GM12873 (cell line): ENCODE results near the gene CHRNE.
A peak's percentile ranks its signal among the peaks of the same experiment; 100 is the strongest.

Source experiments
- TF ChIP-seq, protein P1 (sequence below): IDR thresholded peaks from 2 replicates; pipeline ENCODE4 v1.5.1; 2012; ENCODE audit warnings: low read depth, mild to moderate bottlenecking, moderate library complexity, low read length, control low read depth; ENCODE audit not compliant: insufficient read depth; ENCODE audit errors: missing control alignments

Gene CHRNE

DNA sequence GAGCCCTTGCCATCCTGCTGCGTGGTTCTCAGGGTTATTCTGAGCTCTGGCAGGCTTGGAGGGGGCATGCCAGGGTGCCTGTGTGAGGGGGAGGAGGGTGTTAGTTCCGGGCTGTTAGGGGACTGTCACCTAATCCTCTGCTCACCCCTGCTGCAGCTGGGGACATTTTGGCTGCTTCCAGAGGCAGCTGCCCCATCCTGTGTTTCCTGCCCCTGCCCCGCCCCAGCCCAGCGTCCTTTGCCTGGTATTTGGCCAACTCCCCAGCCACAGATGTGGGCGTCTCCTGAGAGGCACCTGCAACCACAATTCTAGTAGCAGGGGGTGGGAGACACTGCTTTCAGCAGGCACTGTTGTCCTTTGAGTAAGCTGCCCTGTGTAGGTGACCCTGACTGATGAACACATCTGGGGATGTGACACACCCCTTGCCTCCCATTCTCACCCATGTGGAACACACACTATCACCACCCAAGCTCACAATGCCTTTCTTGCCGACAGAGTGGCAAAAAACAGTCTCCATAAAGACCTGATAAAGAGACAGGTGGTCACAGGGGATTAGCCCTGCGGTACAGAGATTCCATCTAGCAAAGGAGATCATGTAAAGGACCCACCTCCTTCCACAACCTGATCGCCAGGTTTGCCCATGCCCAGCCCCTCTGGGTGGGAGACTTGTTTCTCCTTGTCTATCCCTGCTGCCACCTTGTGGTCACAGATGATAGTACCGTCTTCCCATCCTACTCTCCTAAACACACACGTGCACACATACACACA is at the start of gene CHRNE:
Gene CHRNE (minus strand): TSS at position 48 of the 768 bp plus-strand sequence. CDS start 35 bp downstream, at position 13.
- TF ChIP-seq, protein P1, sequence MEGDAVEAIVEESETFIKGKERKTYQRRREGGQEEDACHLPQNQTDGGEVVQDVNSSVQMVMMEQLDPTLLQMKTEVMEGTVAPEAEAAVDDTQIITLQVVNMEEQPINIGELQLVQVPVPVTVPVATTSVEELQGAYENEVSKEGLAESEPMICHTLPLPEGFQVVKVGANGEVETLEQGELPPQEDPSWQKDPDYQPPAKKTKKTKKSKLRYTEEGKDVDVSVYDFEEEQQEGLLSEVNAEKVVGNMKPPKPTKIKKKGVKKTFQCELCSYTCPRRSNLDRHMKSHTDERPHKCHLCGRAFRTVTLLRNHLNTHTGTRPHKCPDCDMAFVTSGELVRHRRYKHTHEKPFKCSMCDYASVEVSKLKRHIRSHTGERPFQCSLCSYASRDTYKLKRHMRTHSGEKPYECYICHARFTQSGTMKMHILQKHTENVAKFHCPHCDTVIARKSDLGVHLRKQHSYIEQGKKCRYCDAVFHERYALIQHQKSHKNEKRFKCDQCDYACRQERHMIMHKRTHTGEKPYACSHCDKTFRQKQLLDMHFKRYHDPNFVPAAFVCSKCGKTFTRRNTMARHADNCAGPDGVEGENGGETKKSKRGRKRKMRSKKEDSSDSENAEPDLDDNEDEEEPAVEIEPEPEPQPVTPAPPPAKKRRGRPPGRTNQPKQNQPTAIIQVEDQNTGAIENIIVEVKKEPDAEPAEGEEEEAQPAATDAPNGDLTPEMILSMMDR: peak; percentile 88

DNA sequence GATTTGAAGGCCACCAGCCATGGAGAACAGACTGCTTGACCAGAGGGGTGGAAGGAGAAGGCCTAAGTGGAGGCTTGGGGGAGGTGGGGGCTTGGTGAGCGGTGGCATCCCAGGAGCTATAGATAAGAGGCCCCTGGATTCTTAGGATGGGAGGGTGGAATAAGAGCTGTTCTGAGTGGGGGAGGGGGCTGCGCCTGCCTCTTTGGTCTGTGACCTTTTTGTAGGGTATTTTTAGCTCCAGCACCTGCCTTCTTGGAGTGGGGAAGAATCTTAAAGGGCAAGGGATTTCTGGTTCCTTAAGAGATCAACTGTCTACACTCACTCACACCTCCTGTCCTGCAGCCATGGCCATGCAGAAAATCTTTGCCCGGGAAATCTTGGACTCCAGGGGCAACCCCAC is 48.6 kb upstream of the CHRNE start:
- TF ChIP-seq, protein P1: no peak

DNA sequence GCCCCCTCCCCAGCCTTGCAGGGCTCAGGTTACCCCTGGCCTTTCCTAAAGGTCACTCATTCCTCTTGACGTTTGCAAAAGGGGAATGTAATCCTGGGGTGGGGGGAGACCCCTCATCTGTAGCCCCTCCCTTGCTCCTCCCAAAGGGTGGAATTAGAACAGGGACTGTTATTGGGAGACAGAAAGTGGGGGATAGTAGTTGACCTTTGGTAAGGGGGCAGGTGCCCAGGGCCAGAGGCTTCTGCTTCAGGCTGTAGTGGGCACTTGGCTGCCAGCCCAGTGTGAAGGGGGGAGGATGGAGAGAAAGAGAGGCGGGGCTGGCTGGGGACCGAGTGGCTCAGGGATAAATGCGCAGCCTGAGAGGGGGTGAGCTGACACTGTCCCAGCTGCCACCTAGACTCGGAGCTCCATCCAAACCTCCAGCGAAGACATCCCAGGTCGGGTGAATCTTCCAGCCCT is 47.9 kb upstream of the CHRNE start, which contains the start of gene ENO3:
Gene ENO3 (plus strand): TSS at position 374 of the 459 bp plus-strand sequence. CDS start 711 bp downstream, outside the sequence.
- TF ChIP-seq, protein P1: no peak

DNA sequence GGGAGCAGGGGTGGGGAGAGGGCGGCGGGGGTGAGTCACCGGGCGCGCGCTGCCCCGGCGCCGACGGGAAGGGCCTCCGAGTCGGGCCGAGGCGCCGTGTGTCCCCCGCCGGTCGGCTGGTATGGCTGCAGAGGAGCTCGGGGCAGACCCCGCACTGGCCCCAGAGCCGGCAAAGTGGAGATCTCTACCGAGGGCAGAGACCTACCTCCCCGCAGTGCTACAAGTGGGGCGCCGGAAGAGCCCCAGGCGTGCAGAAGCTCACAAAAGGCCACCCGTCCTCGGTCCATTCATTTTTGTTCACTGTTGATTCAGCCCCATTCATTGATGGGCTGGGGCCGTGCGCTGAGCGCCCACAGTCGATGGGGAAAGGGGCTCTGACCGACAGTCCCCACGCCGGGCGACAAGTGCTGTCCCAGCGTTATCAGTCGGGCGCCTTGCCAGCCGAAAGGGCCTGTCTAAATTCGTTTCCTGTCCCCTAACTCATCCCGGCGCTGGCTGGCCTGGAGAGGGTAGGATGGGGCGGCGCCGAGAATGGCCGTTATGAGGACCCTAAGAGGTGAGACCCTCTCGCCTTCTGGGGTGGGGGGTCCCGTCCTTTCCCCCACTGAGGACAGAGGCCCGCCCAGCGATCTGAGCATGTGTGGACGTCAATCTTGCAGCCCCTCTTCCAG is 47.3 kb upstream of the CHRNE start:
- TF ChIP-seq, protein P1: no peak

DNA sequence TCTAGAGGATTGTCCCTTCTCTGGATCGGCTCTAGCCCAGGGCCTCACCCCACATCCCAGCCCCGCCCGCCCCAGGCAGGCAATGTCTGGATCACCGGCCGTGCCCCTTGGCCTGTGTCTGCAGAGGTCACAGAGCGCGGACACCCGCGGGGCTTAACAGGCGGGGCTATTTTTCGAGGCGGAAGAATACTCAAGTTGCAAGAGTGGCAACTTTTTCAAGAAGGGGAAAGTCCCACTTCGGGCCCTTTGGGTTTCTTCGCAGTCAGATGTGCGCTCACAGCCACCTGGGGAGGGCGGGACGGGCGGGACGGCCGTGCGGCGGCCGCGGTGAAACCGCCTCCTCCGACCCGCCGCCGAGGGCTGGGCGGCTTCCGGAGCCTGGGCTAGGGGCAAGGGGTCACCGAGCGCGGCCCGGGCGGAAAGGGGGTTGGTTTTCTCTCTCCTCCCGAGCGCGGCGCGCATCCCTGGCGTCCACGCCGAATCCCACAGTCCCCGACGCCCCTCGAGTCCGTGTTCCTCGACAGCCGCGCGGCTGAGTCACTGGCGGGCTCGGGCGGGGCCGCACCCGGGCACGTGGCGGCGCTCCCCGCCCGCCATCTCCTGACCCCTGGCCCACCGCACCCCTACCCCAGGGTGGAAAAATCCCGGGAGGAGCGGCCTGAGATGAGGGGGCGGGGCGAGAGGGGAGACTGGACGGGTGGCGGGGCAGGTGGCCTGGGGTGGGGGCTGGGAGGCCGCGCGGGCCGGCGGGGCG is 46.6 kb upstream of the CHRNE start:
- TF ChIP-seq, protein P1: no peak

DNA sequence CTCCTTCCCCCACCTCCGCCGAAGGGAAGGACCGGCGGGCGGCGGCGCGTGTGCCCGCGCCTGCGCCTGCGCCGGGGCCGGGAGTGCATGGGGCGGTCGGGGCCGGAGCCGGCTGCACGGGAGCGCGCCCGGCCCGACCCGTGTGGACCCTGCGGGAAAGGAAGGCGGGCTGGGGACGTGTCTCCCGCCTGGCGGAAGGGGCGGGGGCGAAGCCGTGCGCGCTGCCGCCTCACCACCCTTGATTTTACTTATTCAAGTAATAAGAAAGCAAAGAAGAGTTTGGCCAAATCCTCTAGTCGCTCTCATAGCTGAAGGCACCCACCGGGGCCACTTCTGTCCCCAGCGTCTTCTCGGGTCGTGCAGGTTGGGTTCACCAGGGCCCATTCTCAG is 46.0 kb upstream of the CHRNE start:
- TF ChIP-seq, protein P1: no peak
